Measurements from ENCODE around the gene RPS4Y1.

DNA sequence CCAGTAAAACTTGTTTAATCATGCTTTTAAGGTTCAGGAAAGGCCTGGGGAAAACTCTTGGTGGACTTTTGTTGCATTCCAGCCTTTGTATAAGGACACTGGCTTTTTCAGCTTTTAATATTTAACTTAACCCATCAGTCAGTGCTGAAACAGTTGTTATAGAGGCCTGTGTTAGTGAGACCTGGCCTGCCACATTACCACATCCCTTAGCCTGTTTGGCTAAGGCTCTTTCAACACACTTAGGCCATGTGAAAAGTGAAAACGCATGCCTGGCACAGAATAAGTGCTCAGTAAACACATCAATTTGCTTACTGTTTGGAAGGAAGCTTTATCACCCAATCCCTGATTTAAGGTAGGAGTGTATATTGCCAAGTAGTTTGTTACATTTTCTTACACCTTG is 3.5 kb upstream of the RPS4Y1 start:
- TF ChIP-seq, protein P1, sequence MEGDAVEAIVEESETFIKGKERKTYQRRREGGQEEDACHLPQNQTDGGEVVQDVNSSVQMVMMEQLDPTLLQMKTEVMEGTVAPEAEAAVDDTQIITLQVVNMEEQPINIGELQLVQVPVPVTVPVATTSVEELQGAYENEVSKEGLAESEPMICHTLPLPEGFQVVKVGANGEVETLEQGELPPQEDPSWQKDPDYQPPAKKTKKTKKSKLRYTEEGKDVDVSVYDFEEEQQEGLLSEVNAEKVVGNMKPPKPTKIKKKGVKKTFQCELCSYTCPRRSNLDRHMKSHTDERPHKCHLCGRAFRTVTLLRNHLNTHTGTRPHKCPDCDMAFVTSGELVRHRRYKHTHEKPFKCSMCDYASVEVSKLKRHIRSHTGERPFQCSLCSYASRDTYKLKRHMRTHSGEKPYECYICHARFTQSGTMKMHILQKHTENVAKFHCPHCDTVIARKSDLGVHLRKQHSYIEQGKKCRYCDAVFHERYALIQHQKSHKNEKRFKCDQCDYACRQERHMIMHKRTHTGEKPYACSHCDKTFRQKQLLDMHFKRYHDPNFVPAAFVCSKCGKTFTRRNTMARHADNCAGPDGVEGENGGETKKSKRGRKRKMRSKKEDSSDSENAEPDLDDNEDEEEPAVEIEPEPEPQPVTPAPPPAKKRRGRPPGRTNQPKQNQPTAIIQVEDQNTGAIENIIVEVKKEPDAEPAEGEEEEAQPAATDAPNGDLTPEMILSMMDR (IDR thresholded peaks at IDR 0.05): no peak
- TF ChIP-seq POLR2AphosphoS5 (IDR thresholded peaks at IDR 0.05): no peak

Data from esophagus muscularis mucosa (tissue), 3 donors.